Prostate gland (tissue), 2 donors: ENCODE data around the gene CIP2A.

Experiments used
- POLR2A ChIP-seq: fragments of 450-650 bp; IDR thresholded peaks from one replicate; pipeline ENCODE4 v1.6.1; 2016; ENCODE audit warnings: antibody characterized with exemption, mild to moderate bottlenecking
- POLR2AphosphoS5 ChIP-seq: sonication (generic); formaldehyde crosslinking; IDR thresholded peaks from one replicate; pipeline ENCODE4 v1.6.1; 2017; ENCODE audit warnings: antibody characterized with exemption
- TF ChIP-seq, protein P1 (sequence below), 4 experiments: fragments of 200-600 bp in 2 of 4; fragments of 450-650 bp in 2 of 4; sonication (generic) in 2 of 4; IDR thresholded peaks; 1 replicate in 3 of 4; 2 replicates in 1 of 4; pipeline ENCODE4 v1.5.1; 2016 to 2019; ENCODE audit warnings: antibody characterized with exemption in 4 of 4, mild to moderate bottlenecking in 2 of 4, moderate library complexity in 2 of 4

DNA sequence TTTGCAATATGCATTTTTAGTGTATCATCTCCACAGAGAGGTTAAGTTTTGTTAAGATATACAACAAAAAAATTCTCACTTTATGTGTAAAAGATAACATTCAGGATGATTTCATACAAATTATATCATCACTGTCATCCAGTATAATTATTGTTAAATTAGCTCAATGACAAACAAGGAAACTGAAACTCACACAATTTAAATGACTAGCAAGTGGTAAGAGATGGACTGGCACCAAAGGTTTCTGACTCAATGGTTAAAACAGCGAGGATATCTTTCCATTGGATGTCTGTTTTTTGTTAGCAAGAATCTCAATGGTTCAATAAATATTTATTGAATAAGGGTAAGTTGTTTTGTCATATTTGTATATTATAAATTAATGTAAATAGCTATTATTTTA, 22.6 kb downstream of the CIP2A start:
- no peak for TF ChIP-seq POLR2A
- TF ChIP-seq, protein P1, sequence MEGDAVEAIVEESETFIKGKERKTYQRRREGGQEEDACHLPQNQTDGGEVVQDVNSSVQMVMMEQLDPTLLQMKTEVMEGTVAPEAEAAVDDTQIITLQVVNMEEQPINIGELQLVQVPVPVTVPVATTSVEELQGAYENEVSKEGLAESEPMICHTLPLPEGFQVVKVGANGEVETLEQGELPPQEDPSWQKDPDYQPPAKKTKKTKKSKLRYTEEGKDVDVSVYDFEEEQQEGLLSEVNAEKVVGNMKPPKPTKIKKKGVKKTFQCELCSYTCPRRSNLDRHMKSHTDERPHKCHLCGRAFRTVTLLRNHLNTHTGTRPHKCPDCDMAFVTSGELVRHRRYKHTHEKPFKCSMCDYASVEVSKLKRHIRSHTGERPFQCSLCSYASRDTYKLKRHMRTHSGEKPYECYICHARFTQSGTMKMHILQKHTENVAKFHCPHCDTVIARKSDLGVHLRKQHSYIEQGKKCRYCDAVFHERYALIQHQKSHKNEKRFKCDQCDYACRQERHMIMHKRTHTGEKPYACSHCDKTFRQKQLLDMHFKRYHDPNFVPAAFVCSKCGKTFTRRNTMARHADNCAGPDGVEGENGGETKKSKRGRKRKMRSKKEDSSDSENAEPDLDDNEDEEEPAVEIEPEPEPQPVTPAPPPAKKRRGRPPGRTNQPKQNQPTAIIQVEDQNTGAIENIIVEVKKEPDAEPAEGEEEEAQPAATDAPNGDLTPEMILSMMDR (IDR thresholded peaks at IDR 0.05) = no peak
- TF ChIP-seq POLR2AphosphoS5 = no peak
